ENCODE results near the gene ENOX1.

GRCh38 chr13:43271152-43271551, 515.6 kb downstream of the ENOX1 start:
- no peak for TF ChIP-seq CTCF (IDR thresholded peaks at IDR 0.05)
- no peak for TF ChIP-seq POLR2AphosphoS5 (IDR thresholded peaks at IDR 0.05)
- no peak for TF ChIP-seq POLR2A (IDR thresholded peaks at IDR 0.05)
